Right atrium auricular region (tissue), 2 donors: Measurements from ENCODE around the gene FUCA2. TPM values are rescaled to one million over a fixed set of nuclear protein-coding genes. Genes with fewer than 3 reads are reported as not detected.
"Not testable (repeated sequence)": the region's sequence is repeated elsewhere in the genome, so short reads cannot be mapped to it uniquely, and the experiment has no call there.

Experiments
- DNase-seq: peaks from one replicate; pipeline ENCODE4 v3.0.0-alpha.2; 2019; ENCODE audit warnings: low spot score
- H3K27ac ChIP-seq, 2 donors: fragments of 200-600 bp; sonication (generic); 1 replicate in 1 of 2; 2 replicates in 1 of 2; pipeline ENCODE4 v1.5.1; 2016 to 2019
- H3K27me3 ChIP-seq, 2 donors: fragments of 200-600 bp; sonication (generic); one replicate each; pipeline versions ENCODE4 v1.5.1 to v1.6.0; 2017 to 2019
- H3K36me3 ChIP-seq: fragments of 200-600 bp; sonication (generic); one replicate; pipeline ENCODE4 v1.5.1; 2016
- H3K4me1 ChIP-seq, 2 donors: fragments of 200-600 bp; sonication (generic); one replicate each; pipeline versions ENCODE4 v1.5.1 to v1.6.0; 2017 to 2019
- H3K4me3 ChIP-seq, 2 donors: fragments of 200-600 bp; sonication (generic); 1 replicate in 1 of 2; 2 replicates in 1 of 2; pipeline ENCODE4 v1.5.1; 2017 to 2019; ENCODE audit warnings: mild to moderate bottlenecking in 1 of 2, moderate library complexity in 1 of 2
- H3K9me3 ChIP-seq, 2 donors: fragments of 200-600 bp; sonication (generic); one replicate each; pipeline ENCODE4 v1.5.1; 2019
- CTCF ChIP-seq, 2 donors: fragments of 200-600 bp; sonication (generic); IDR thresholded peaks; one replicate each; pipeline ENCODE4 v1.5.1; 2019; ENCODE audit warnings: antibody characterized with exemption in 2 of 2
- total RNA-seq, 2 donors: library from RNA; depleted of rRNA; stranded (reverse); fragments of >200 nt; gene quantifications; one replicate each; pipeline ENCODE4 v1.1.0, GENCODE V29; 2016

The FUCA2 gene
- total RNA-seq, 2 donors from 2014 or later: 17.3 to 27.3 TPM

- H3K9me3 ChIP-seq: no peaks in the 10 kb centered on the region
- no peak overlapping the region for H3K27ac ChIP-seq
- TF ChIP-seq CTCF (IDR thresholded peaks at IDR 0.05): peak in 1 of 2 donors; percentile 53
- H3K36me3 ChIP-seq: no peaks in the 10 kb centered on the region
- H3K27me3 ChIP-seq: no peaks in the 10 kb centered on the region
- peaks cover 0 to 41% of the 10 kb centered on the region in 2 donors for H3K4me1 ChIP-seq
- no peak for DNase-seq
- H3K4me3 ChIP-seq: no peak overlapping the region
Measured at GRCh38 chr6:143513410-143513809, 1.9 kb upstream of the FUCA2 start.

DNA sequence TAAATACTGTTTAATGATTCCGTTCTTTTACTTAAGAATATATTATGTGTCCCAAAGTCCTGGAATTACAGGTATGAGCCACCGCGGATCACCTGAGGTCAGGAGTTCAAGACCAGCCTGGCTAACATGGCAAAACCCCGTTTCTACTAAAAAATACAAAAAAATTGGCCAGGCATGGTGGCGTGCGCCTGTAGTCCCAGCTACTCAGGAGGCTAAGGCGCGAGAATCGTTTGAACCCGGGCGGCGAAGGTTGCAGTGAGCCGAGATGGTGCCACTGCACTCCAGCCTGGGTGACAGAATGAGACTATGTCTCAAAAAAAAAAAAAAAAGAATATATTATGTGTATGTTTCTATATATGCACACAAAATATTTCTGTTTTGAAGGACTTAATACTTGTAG lies 1.2 kb downstream of the FUCA2 start:
- Histone ChIP-seq H3K4me1 (peaks cover 0 to 27% of the 10 kb centered on the region in 2 donors), H3K36me3 (peaks cover 19% of the 10 kb centered on the region), H3K4me3 (peak overlapping the region; percentile 60 to 71)
- not testable (repeated sequence) for H3K27me3 ChIP-seq, H3K9me3 ChIP-seq, H3K27ac ChIP-seq, DNase-seq

DNA sequence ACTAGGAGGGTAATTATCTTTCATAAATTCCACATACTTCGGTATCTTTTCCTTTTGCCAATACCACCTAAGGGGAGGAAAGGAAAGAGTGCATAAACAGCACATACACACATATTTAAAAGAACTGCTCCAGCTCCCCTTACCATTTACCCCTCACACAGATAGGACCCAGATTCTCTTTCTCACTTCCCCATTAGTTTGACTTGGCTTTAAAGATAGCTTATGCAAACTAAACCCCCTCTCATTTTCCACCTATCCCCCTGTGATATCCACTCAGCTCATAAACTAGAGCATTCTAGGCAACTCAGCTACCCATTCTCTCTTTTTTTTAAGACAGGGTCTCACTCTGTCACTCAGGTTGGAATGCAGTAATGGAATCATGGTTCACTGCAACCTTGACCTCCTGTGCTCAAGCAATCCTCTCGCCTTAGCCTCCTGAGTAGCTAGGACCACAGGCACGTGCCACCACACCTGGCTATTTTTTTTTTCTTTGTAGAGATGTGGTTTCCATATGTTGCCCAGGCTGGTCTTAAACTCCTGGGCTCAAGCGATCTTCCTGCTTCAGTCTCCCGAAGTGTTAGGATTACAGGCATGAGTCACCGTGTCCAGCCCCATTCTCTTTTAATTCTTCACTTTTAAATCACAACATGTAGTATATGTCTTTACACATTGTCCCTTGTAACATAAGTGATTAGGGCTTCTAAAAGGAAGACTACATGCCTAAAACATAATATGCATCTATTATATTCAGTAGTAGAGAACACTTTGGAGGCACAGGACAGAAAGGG lies 4.0 kb downstream of the FUCA2 start:
- Histone ChIP-seq H3K27ac (no peak overlapping the region), H3K36me3 (peaks cover 34% of the 10 kb centered on the region), H3K9me3 (no peaks in the 10 kb centered on the region), H3K4me3 (no peak overlapping the region), H3K4me1 (peaks cover 0 to 20% of the 10 kb centered on the region in 2 donors), H3K27me3 (no peaks in the 10 kb centered on the region)
- no peak for TF ChIP-seq CTCF (IDR thresholded peaks at IDR 0.05)
- no peak for DNase-seq

- peaks cover 34% of the 10 kb centered on the region for H3K36me3 ChIP-seq
Measured at GRCh38 chr6:143506620-143507019, 4.9 kb downstream of the FUCA2 start.

GRCh38 chr6:143506199-143506598 lies 5.3 kb downstream of the FUCA2 start:
- H3K4me1 ChIP-seq: peaks cover 0 to 14% of the 10 kb centered on the region in 2 donors
- H3K9me3 ChIP-seq: no peaks in the 10 kb centered on the region
- no peak for TF ChIP-seq CTCF (IDR thresholded peaks at IDR 0.05)
- DNase-seq: no peak
- H3K4me3 ChIP-seq: no peak overlapping the region
- H3K27me3 ChIP-seq: no peaks in the 10 kb centered on the region
- H3K36me3 ChIP-seq: peaks cover 34% of the 10 kb centered on the region
- no peak overlapping the region for H3K27ac ChIP-seq

More at GRCh38 chr6:143506620-143507019, 4.9 kb downstream of the FUCA2 start:
- Histone ChIP-seq H3K4me3 (no peak overlapping the region), H3K27ac (no peak overlapping the region), H3K9me3 (no peaks in the 10 kb centered on the region), H3K4me1 (peaks cover 0 to 14% of the 10 kb centered on the region in 2 donors), H3K27me3 (no peaks in the 10 kb centered on the region)
- DNase-seq: no peak
- TF ChIP-seq CTCF (IDR thresholded peaks at IDR 0.05): no peak

- no peak overlapping the region for H3K27ac ChIP-seq
- H3K4me1 ChIP-seq: peaks cover 0 to 10% of the 10 kb centered on the region in 2 donors
- H3K27me3 ChIP-seq: no peaks in the 10 kb centered on the region
- no peak overlapping the region for H3K4me3 ChIP-seq
- peaks cover 34% of the 10 kb centered on the region for H3K36me3 ChIP-seq
- no peaks in the 10 kb centered on the region for H3K9me3 ChIP-seq
- no peak for TF ChIP-seq CTCF (IDR thresholded peaks at IDR 0.05)
- DNase-seq: no peak
Measured at GRCh38 chr6:143505537-143505936, 6.0 kb downstream of the FUCA2 start.
